Endothelial cell of umbilical vein (primary cell): Measurements from ENCODE around the gene PIWIL4. TPM values are rescaled to one million over a fixed set of nuclear protein-coding genes. Genes with fewer than 3 reads are reported as not detected.

Experiments used
- BruUV-seq: library from RNA; stranded (reverse); fragments of 400-500 nt; replicated peaks from 2 replicates; lab custom pipeline; 2021; lab: Mats Ljungman, UMichigan
- CTCF ChIA-PET: fragments of 300-600, 350-600 bp; sonication (Branson Sonifier 250); formaldehyde crosslinking; loops from one replicate; lab custom pipeline; 2021; ENCODE audit warnings: antibody characterized with exemption, inconsistent platforms; lab: Charles Lee
- POLR2A ChIA-PET: fragments of 300-600, 350-600 bp; sonication (Branson Sonifier 250); formaldehyde crosslinking; loops from one replicate; lab custom pipeline; 2021; ENCODE audit warnings: antibody characterized with exemption, inconsistent platforms; lab: Charles Lee
- DNase-seq: peaks from one replicate; pipeline ENCODE4 v3.0.0-alpha.2; 2011; ENCODE audit warnings: low read depth, low spot score
- FAIRE-seq: peaks from 2 replicates; lab custom pipeline; 2011; peaks lifted over from hg19 to GRCh38; lab: Jason Lieb, UNC
- H2AFZ ChIP-seq: 2 replicates; pipeline ENCODE4 v1.6.0; 2012; ENCODE audit warnings: low read depth, low read length, control low read depth, inconsistent platforms
- H3K27ac ChIP-seq: 2 replicates; pipeline ENCODE4 v1.5.1; 2011; ENCODE audit warnings: low read depth, mild to moderate bottlenecking, control low read depth, low read length, moderate library complexity; ENCODE audit not compliant: insufficient read depth
- H3K27me3 ChIP-seq, 2 experiments: 2 replicates each; pipeline versions ENCODE4 v1.6.0 to v1.6.1; 2011; ENCODE audit warnings: low read length in 2 of 2, mixed read lengths in 1 of 2; ENCODE audit not compliant: control insufficient read depth in 2 of 2, insufficient read depth in 2 of 2
- H3K36me3 ChIP-seq, 2 experiments: 2 replicates in 1 of 2; 3 replicates in 1 of 2; pipeline ENCODE4 v1.5.1; 2011; ENCODE audit warnings: low read length in 2 of 2, mild to moderate bottlenecking in 1 of 2, moderate library complexity in 1 of 2; ENCODE audit not compliant: control insufficient read depth in 2 of 2, insufficient read depth in 2 of 2; ENCODE audit errors: extremely low read depth in 1 of 2
- H3K4me1 ChIP-seq: 3 replicates; pipeline ENCODE4 v1.5.1; 2011; ENCODE audit warnings: mild to moderate bottlenecking, low read length; ENCODE audit not compliant: control insufficient read depth, insufficient read depth; ENCODE audit errors: extremely low read depth
- H3K4me2 ChIP-seq: 2 replicates; pipeline ENCODE4 v1.6.1; 2011; ENCODE audit warnings: low read length, control low read depth, mixed read lengths; ENCODE audit not compliant: insufficient read depth
- H3K4me3 ChIP-seq, 3 experiments: fragments of 200-600 bp in 1 of 3; sonication (generic), shearing (Covaris generic) in 1 of 3; replicated peaks in 1 of 3; 2 replicates each; pipeline ENCODE4 v1.5.1; 2011 to 2016; ENCODE audit warnings: control low read depth in 3 of 3, low read length in 3 of 3, mild to moderate bottlenecking in 2 of 3, inconsistent platforms in 1 of 3, low read depth in 1 of 3, moderate library complexity in 1 of 3; ENCODE audit not compliant: insufficient read depth in 1 of 3
- H3K79me2 ChIP-seq: 2 replicates; pipeline ENCODE4 v1.6.0; 2012; ENCODE audit warnings: low read length, inconsistent platforms; ENCODE audit not compliant: control insufficient read depth, insufficient read depth
- H3K9ac ChIP-seq: replicated peaks from 2 replicates; pipeline ENCODE3; 2011; ENCODE audit warnings: low read length, control low read depth; ENCODE audit not compliant: insufficient read depth; ENCODE audit errors: extremely low read depth
- H3K9me1 ChIP-seq: replicated peaks from 3 replicates; pipeline ENCODE4 v1.6.0; 2011; ENCODE audit warnings: mild to moderate bottlenecking, low read length; ENCODE audit not compliant: control insufficient read depth, insufficient read depth; ENCODE audit errors: extremely low read depth
- H3K9me3 ChIP-seq: replicated peaks from 2 replicates; pipeline ENCODE4 v1.5.1; 2012; ENCODE audit warnings: low read length, inconsistent platforms; ENCODE audit not compliant: control insufficient read depth, insufficient read depth
- H4K20me1 ChIP-seq: replicated peaks from 2 replicates; pipeline ENCODE3; 2011; ENCODE audit warnings: mild to moderate bottlenecking, low read length; ENCODE audit not compliant: control insufficient read depth, insufficient read depth; ENCODE audit errors: extremely low read depth
- EZH2 ChIP-seq: IDR thresholded peaks from 2 replicates; pipeline ENCODE4 v1.6.1; 2012; ENCODE audit warnings: borderline replicate concordance, low read depth, mild to moderate bottlenecking, moderate library complexity, low read length, inconsistent platforms; ENCODE audit not compliant: severe bottlenecking
- FOS ChIP-seq: IDR thresholded peaks from 2 replicates; pipeline ENCODE4 v1.6.1; 2011; ENCODE audit warnings: mild to moderate bottlenecking, low read length, moderate library complexity, borderline replicate concordance; ENCODE audit not compliant: insufficient read depth
- GATA2 ChIP-seq: IDR thresholded peaks from 2 replicates; pipeline ENCODE4 v1.7.0; 2011; ENCODE audit warnings: low read depth, mild to moderate bottlenecking, moderate library complexity, mixed read lengths, low read length; ENCODE audit not compliant: insufficient read length, insufficient read depth
- JUN ChIP-seq: IDR thresholded peaks from 2 replicates; pipeline ENCODE4 v1.6.1; 2011; ENCODE audit warnings: borderline replicate concordance, low read depth; ENCODE audit not compliant: insufficient read length, insufficient read depth
- MYC ChIP-seq: IDR thresholded peaks from one replicate; pipeline ENCODE4 v1.6.1; 2011; ENCODE audit warnings: mild to moderate bottlenecking, low read depth, low read length
- POLR2A ChIP-seq: IDR thresholded peaks from 2 replicates; pipeline ENCODE4 v1.6.1; 2012; ENCODE audit warnings: low read depth, mild to moderate bottlenecking, control low read depth, low read length
- POLR2AphosphoS5 ChIP-seq: IDR thresholded peaks from 2 replicates; pipeline ENCODE4 v1.6.1; 2012; ENCODE audit warnings: low read depth, mild to moderate bottlenecking, control low read depth, low read length, moderate library complexity; ENCODE audit not compliant: insufficient read depth
- dilution Hi-C: fragments of 300-500 bp; cut with MboI; formaldehyde crosslinking; loops from one replicate; pipeline ENCODE4 v1.15.0; 2019; ENCODE audit warnings: low sequenced_read_pairs; ENCODE audit not compliant: extremely low pct_ligation_motif_present
- intact Hi-C: fragments of 100-400 bp; cut with micrococcal nuclease; formaldehyde crosslinking; loops from one replicate; pipeline ENCODE4 v1.10.0; 2022
- polyA plus RNA-seq, 4 experiments: library from polyadenylated mRNA; depleted of rRNA in 3 of 4; stranded (reverse) in 3 of 4; unstranded in 1 of 4; fragments of >200 nt; gene quantifications; 2 replicates each; pipeline versions ENCODE4 v1.2.1 to v1.2.3, GENCODE V29; 2011 to 2012; ENCODE audit warnings: missing spikeins in 1 of 4
- total RNA-seq: library from RNA; stranded (reverse); gene quantifications from 2 replicates; pipeline ENCODE4 v1.2.3, GENCODE V29; 2021
- TF ChIP-seq, protein P1 (sequence below), 2 donors: IDR thresholded peaks; 1 replicate in 1 of 2; 2 replicates in 1 of 2; pipeline ENCODE4 v1.5.1; 2011; ENCODE audit warnings: low read length in 2 of 2, mild to moderate bottlenecking in 2 of 2, moderate library complexity in 2 of 2, control low read depth in 1 of 2, inconsistent platforms in 1 of 2, low read depth in 1 of 2; ENCODE audit not compliant: insufficient read depth in 1 of 2; ENCODE audit errors: extremely low read depth in 1 of 2
- TF ChIP-seq, protein P2 (sequence below): IDR thresholded peaks from 2 replicates; pipeline ENCODE4 v1.6.1; 2011; ENCODE audit not compliant: insufficient read depth, insufficient read length

PIWIL4 gene
- total and polyA plus RNA-seq, 2 donors (not counting 3 experiments of a cell fraction or from before 2014, with no cell fraction given): 0.55 to 0.64 TPM

GRCh38 chr11:94581926-94582325 lies 14.8 kb downstream of the PIWIL4 start:
- BruUV-seq: no TSS peak
- Histone ChIP-seq H3K27ac (no peak overlapping the region), H3K79me2 (no peaks in the 10 kb centered on the region), H3K4me1 (peaks cover 8% of the 10 kb centered on the region), H4K20me1 (no peaks in the 10 kb centered on the region), H3K4me2 (no peak overlapping the region), H3K36me3 (no peaks in the 10 kb centered on the region), H3K27me3 (no peaks in the 10 kb centered on the region), H3K9ac (no peak overlapping the region), H3K4me3 (no peak overlapping the region), H2AFZ (no peak overlapping the region), H3K9me1 (no peaks in the 10 kb centered on the region), H3K9me3 (no peaks in the 10 kb centered on the region)
- TF ChIP-seq EZH2 (no peak), POLR2A (no peak), MYC (no peak), FOS (no peak), POLR2AphosphoS5 (no peak), JUN (no peak), GATA2 (no peak)
- TF ChIP-seq, protein P1, sequence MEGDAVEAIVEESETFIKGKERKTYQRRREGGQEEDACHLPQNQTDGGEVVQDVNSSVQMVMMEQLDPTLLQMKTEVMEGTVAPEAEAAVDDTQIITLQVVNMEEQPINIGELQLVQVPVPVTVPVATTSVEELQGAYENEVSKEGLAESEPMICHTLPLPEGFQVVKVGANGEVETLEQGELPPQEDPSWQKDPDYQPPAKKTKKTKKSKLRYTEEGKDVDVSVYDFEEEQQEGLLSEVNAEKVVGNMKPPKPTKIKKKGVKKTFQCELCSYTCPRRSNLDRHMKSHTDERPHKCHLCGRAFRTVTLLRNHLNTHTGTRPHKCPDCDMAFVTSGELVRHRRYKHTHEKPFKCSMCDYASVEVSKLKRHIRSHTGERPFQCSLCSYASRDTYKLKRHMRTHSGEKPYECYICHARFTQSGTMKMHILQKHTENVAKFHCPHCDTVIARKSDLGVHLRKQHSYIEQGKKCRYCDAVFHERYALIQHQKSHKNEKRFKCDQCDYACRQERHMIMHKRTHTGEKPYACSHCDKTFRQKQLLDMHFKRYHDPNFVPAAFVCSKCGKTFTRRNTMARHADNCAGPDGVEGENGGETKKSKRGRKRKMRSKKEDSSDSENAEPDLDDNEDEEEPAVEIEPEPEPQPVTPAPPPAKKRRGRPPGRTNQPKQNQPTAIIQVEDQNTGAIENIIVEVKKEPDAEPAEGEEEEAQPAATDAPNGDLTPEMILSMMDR (IDR thresholded peaks at IDR 0.05; ENCODE audit: extremely low read depth in 1 of 2, insufficient read depth in 1 of 2, low read depth in 1 of 2, low read length in 2 of 2): no peak
- TF ChIP-seq, protein P2, sequence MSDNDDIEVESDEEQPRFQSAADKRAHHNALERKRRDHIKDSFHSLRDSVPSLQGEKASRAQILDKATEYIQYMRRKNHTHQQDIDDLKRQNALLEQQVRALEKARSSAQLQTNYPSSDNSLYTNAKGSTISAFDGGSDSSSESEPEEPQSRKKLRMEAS: no peak
- DNase-seq (no peak), FAIRE-seq (no peak)
- ChIA-PET CTCF (interaction anchor here (1.0 kb wide), 1 partner anchor 9 kb away, joined by 3 read pairs; no protein-coding TSS in a partner anchor), POLR2A (no interaction called here)
- dilution Hi-C loops: no loop called here
- intact Hi-C loops: no loop called here
